ENCODE measurements around the gene OR3A2.

Gene OR3A2

DNA sequence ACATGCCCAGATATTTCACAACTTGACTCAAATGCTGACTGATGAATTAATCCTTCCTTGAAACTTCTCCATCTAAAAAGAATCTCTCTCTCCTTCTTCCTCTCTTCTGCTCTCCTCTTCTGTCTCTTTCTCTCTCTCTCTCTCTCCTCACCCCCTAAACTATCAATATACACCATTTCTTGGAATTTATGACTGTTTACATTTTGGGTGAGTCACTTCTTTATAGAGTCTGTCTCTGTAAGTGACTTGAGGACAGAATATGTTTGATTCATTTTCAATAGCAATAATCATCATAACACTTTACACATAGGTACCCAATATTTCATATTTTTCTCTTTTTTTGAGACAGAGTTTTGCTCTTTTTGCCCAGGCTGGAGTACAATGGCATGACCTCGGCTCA is 103.2 kb downstream of the OR3A2 start:
- no peaks in the 10 kb centered on the region for H3K36me3 ChIP-seq (ENCODE audit: insufficient read depth, low read length)
- TF ChIP-seq EZH2 (IDR thresholded peaks at IDR 0.05; ENCODE audit: borderline replicate concordance, low read length), result no peak
- TF ChIP-seq, protein P1, sequence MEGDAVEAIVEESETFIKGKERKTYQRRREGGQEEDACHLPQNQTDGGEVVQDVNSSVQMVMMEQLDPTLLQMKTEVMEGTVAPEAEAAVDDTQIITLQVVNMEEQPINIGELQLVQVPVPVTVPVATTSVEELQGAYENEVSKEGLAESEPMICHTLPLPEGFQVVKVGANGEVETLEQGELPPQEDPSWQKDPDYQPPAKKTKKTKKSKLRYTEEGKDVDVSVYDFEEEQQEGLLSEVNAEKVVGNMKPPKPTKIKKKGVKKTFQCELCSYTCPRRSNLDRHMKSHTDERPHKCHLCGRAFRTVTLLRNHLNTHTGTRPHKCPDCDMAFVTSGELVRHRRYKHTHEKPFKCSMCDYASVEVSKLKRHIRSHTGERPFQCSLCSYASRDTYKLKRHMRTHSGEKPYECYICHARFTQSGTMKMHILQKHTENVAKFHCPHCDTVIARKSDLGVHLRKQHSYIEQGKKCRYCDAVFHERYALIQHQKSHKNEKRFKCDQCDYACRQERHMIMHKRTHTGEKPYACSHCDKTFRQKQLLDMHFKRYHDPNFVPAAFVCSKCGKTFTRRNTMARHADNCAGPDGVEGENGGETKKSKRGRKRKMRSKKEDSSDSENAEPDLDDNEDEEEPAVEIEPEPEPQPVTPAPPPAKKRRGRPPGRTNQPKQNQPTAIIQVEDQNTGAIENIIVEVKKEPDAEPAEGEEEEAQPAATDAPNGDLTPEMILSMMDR (IDR thresholded peaks at IDR 0.05; ENCODE audit: low read length), result no peak
- H3K27ac ChIP-seq (ENCODE audit: low read depth, low read length, poor library complexity, severe bottlenecking), result no peak overlapping the region
- H3K4me3 ChIP-seq (ENCODE audit: low read depth, low read length, poor library complexity, severe bottlenecking), result no peak overlapping the region
- no peaks in the 10 kb centered on the region for H3K9me3 ChIP-seq (ENCODE audit: low read length)
- no peaks in the 10 kb centered on the region for H3K4me1 ChIP-seq (ENCODE audit: insufficient read depth, low read length, severe bottlenecking)
- H3K4me2 ChIP-seq (ENCODE audit: low read length), result no peak overlapping the region
- no peaks in the 10 kb centered on the region for H3K9me2 ChIP-seq (ENCODE audit: low read depth, low read length)
- H3K79me2 ChIP-seq (ENCODE audit: insufficient read depth, low read length), result no peaks in the 10 kb centered on the region
- no peak overlapping the region for H3K9ac ChIP-seq (ENCODE audit: low read length)
- H4K20me1 ChIP-seq (ENCODE audit: insufficient read depth, low read length), result no peaks in the 10 kb centered on the region
- H2AFZ ChIP-seq (ENCODE audit: low read length), result no peak overlapping the region
- no peaks in the 10 kb centered on the region for H3F3A ChIP-seq (ENCODE audit: insufficient read depth, low read length)
- H3K27me3 ChIP-seq (ENCODE audit: insufficient read depth, low read length), result no peaks in the 10 kb centered on the region

DNA sequence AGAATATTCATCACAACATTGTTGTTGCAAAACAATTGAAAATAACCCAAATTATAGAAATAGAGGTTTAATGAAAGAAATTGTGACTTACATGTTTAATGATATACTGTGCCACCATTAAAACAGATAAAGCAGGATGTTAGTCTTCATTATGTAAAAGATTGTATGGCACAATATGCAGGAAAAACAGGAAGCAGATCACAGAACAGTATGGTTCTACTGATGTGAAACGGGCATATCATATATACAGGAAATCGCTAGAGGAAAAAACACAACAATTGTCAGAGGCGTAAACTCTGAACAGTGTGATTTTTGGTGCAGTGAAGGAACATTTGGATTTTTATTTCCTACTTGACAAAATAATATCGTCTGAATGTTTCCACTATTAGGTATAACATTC is 110.0 kb downstream of the OR3A2 start:
- Histone ChIP-seq H3K79me2 (ENCODE audit: insufficient read depth, low read length) (no peaks in the 10 kb centered on the region), H3K27me3 (ENCODE audit: insufficient read depth, low read length) (no peaks in the 10 kb centered on the region), H3F3A (ENCODE audit: insufficient read depth, low read length) (no peaks in the 10 kb centered on the region), H3K4me1 (ENCODE audit: insufficient read depth, low read length, severe bottlenecking) (no peaks in the 10 kb centered on the region), H3K27ac (ENCODE audit: low read depth, low read length, poor library complexity, severe bottlenecking) (no peak overlapping the region), H3K4me2 (ENCODE audit: low read length) (no peak overlapping the region), H2AFZ (ENCODE audit: low read length) (no peak overlapping the region), H4K20me1 (ENCODE audit: insufficient read depth, low read length) (no peaks in the 10 kb centered on the region), H3K4me3 (ENCODE audit: low read depth, low read length, poor library complexity, severe bottlenecking) (no peak overlapping the region), H3K36me3 (ENCODE audit: insufficient read depth, low read length) (no peaks in the 10 kb centered on the region), H3K9me2 (ENCODE audit: low read depth, low read length) (no peaks in the 10 kb centered on the region), H3K9me3 (ENCODE audit: low read length) (0 out of 2 replicates have a peak, but pooled peaks cover 2% of the 10 kb centered on the region), H3K9ac (ENCODE audit: low read length) (no peak overlapping the region)
- TF ChIP-seq, protein P1 (IDR thresholded peaks at IDR 0.05; ENCODE audit: low read length), result no peak
- TF ChIP-seq EZH2 (IDR thresholded peaks at IDR 0.05; ENCODE audit: borderline replicate concordance, low read length), result no peak

- Histone ChIP-seq H3K79me2 (ENCODE audit: insufficient read depth, low read length) (no peaks in the 10 kb centered on the region), H4K20me1 (ENCODE audit: insufficient read depth, low read length) (no peaks in the 10 kb centered on the region), H3K36me3 (ENCODE audit: insufficient read depth, low read length) (no peaks in the 10 kb centered on the region), H3K4me1 (ENCODE audit: insufficient read depth, low read length, severe bottlenecking) (no peaks in the 10 kb centered on the region), H3K4me2 (ENCODE audit: low read length) (no peak overlapping the region), H3F3A (ENCODE audit: insufficient read depth, low read length) (no peaks in the 10 kb centered on the region), H3K4me3 (ENCODE audit: low read depth, low read length, poor library complexity, severe bottlenecking) (no peak overlapping the region), H3K9ac (ENCODE audit: low read length) (no peak overlapping the region), H2AFZ (ENCODE audit: low read length) (no peak overlapping the region), H3K9me3 (ENCODE audit: low read length) (0 out of 2 replicates have a peak, but pooled peaks cover 2% of the 10 kb centered on the region), H3K27me3 (ENCODE audit: insufficient read depth, low read length) (no peaks in the 10 kb centered on the region), H3K9me2 (ENCODE audit: low read depth, low read length) (no peaks in the 10 kb centered on the region), H3K27ac (ENCODE audit: low read depth, low read length, poor library complexity, severe bottlenecking) (no peak overlapping the region)
- TF ChIP-seq, protein P1 (IDR thresholded peaks at IDR 0.05; ENCODE audit: low read length), result no peak
- no peak for TF ChIP-seq EZH2 (IDR thresholded peaks at IDR 0.05; ENCODE audit: borderline replicate concordance, low read length)
Observed at GRCh38 chr17:3271072-3271848, 114.8 kb downstream of the OR3A2 start.
